Epithelial cell of esophagus (primary cell): ENCODE data around the gene PLGRKT.
"Not testable (repeated sequence)": the region's sequence is repeated elsewhere in the genome, so short reads cannot be mapped to it uniquely, and the experiment has no call there.

Experiments
- DNase-seq: peaks from one replicate; pipeline ENCODE4 v3.0.0; 2010; ENCODE audit warnings: low read depth
- H3K4me3 ChIP-seq: 2 replicates; pipeline ENCODE4 v1.5.1; 2011; ENCODE audit warnings: mild to moderate bottlenecking, low read length, control low read depth
- CTCF ChIP-seq: IDR thresholded peaks from 2 replicates; pipeline ENCODE4 v1.5.1; 2011; ENCODE audit warnings: low read depth, mild to moderate bottlenecking, low read length, control low read depth, inconsistent platforms; ENCODE audit not compliant: insufficient read depth; ENCODE audit errors: missing control alignments

Gene PLGRKT

GRCh38 chr9:5447337-5447736 is 9.6 kb upstream of the PLGRKT start:
- H3K4me3 ChIP-seq = no peak overlapping the region
- no peak for DNase-seq
- TF ChIP-seq CTCF = no peak

- TF ChIP-seq CTCF = no peak
- peak; percentile 85 for DNase-seq
- H3K4me3 ChIP-seq = no peak overlapping the region
Measured at GRCh38 chr9:5446451-5447236, 8.9 kb upstream of the PLGRKT start.

- no peak for DNase-seq
- no peak overlapping the region for H3K4me3 ChIP-seq
- TF ChIP-seq CTCF = no peak
Measured at GRCh38 chr9:5445886-5446285, 8.2 kb upstream of the PLGRKT start.

DNA sequence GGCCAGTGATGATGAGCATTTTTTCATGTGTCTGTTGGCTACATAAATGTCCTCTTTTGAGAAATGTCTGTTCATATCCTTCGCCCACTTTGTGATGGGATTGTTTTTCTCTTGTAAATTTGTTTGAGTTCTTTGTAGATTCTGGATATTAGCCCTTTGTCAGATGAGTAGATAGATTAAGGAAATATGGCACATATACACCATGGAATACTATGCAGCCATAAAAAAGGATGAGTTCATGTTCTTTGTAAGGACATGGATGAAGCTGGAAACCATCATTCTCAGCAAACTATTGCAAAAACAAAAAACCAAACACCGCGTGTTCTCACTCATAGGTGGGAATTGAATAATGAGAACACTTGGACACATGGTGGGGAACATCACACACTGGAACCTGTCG is 7.4 kb upstream of the PLGRKT start:
- not testable (repeated sequence) for DNase-seq, H3K4me3 ChIP-seq

DNA sequence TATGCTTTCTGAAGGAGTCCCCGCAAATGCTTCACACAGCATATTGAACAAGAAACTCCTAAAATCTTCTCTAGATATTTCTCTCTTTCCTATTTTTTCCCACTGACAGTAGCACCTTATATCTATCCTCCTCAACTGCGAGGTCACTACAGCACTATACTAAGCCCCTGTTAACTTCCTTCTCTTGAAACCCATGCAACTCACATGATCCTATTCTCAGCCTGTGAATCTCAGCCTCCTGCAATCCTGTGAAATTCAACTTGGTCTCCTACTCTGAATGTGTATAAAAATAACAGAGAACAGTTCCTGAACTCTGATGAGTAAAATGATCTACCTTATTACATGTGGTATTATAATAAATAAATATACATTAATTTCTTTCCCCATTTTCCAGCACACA is 6.1 kb upstream of the PLGRKT start:
- DNase-seq = no peak
- no peak for TF ChIP-seq CTCF
- H3K4me3 ChIP-seq = no peak overlapping the region

- peak; percentile 67 for DNase-seq
- H3K4me3 ChIP-seq = no peak overlapping the region
- TF ChIP-seq CTCF = peak; percentile 61
Measured at GRCh38 chr9:5442400-5443011, 4.8 kb upstream of the PLGRKT start.

DNA sequence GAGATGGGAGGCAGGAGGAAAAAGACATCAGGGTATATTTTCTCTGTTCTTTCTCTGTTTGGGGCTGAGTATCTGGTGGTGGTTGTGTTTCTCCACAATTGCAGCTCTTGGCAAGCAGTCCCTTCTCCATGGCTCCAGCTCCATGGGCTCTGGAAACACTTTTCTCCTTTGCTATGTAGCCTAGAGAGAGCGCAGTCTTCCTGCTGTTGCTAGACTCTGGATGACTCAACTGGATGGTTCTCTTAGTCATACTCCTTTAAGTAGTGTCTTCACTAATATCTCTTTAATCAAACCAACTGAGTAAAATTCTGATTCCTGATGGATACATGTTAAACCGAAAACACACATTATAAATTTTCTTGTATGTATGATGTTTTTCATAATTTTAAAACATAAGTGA is 3.3 kb upstream of the PLGRKT start:
- H3K4me3 ChIP-seq = no peak overlapping the region
- TF ChIP-seq CTCF = no peak
- DNase-seq = peak; percentile 85
